ENCODE data around the gene HEXIM2. TPM values are rescaled to one million over a fixed set of nuclear protein-coding genes. Genes with fewer than 3 reads are reported as not detected.
A peak's percentile ranks its signal among the peaks of the same experiment; 100 is the strongest.

Gene HEXIM2
- total and polyA plus RNA-seq, 2 of the 13 experiments (the other 11 are each of a cell fraction or from before 2014, with no cell fraction given) = 27.1 to 32.4 TPM

DNA sequence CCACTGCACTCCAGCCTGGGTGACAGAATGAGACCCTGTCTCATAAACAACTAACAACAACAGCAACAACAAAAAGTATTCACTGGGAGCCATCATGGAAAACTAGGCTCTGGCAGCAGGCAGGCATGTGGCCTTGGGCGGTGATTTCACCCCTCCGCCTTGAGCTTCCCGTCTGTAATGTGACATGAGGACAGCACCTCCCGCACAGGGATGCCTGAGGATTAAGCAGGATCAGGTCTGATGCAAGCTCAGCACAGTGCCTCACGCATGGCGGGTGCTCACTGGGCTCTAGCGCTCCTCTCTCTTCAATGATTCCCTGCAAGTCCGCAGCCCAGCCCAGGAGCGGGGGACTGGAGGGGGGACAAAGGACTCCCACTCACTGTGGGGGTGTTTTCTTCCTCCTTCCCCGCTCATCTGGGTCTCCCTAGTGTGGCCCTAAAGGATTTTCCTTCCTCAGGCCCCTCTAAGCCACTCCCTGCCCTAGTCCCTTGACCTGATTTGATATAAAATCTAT lies 32.2 kb upstream of the HEXIM2 start (continued):
- no peak for TF ChIP-seq SETDB1 (CRISPR knock-in tag; IDR thresholded peaks at IDR 0.05; ENCODE audit: borderline replicate concordance)
- no peak for TF ChIP-seq NFRKB (IDR thresholded peaks at IDR 0.05)
- TF ChIP-seq MED1 (CRISPR knock-in tag; IDR thresholded peaks at IDR 0.05) = peak; percentile 54; the same call in 1 of the 2 replicates
- no peak for TF ChIP-seq ZNF468 (CRISPR knock-in tag; IDR thresholded peaks at IDR 0.05)
- TF ChIP-seq, protein P1, sequence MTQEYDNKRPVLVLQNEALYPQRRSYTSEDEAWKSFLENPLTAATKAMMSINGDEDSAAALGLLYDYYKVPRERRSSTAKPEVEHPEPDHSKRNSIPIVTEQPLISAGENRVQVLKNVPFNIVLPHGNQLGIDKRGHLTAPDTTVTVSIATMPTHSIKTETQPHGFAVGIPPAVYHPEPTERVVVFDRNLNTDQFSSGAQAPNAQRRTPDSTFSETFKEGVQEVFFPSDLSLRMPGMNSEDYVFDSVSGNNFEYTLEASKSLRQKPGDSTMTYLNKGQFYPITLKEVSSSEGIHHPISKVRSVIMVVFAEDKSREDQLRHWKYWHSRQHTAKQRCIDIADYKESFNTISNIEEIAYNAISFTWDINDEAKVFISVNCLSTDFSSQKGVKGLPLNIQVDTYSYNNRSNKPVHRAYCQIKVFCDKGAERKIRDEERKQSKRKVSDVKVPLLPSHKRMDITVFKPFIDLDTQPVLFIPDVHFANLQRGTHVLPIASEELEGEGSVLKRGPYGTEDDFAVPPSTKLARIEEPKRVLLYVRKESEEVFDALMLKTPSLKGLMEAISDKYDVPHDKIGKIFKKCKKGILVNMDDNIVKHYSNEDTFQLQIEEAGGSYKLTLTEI (CRISPR knock-in tag; conservative IDR thresholded peaks at IDR 0.05) = no peak
- TF ChIP-seq, protein P2, sequence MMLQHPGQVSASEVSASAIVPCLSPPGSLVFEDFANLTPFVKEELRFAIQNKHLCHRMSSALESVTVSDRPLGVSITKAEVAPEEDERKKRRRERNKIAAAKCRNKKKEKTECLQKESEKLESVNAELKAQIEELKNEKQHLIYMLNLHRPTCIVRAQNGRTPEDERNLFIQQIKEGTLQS (CRISPR knock-in tag; IDR thresholded peaks at IDR 0.05) = 0 out of 2 replicates have a peak, but pooled peaks have one; percentile 56
- TF ChIP-seq, protein P3, sequence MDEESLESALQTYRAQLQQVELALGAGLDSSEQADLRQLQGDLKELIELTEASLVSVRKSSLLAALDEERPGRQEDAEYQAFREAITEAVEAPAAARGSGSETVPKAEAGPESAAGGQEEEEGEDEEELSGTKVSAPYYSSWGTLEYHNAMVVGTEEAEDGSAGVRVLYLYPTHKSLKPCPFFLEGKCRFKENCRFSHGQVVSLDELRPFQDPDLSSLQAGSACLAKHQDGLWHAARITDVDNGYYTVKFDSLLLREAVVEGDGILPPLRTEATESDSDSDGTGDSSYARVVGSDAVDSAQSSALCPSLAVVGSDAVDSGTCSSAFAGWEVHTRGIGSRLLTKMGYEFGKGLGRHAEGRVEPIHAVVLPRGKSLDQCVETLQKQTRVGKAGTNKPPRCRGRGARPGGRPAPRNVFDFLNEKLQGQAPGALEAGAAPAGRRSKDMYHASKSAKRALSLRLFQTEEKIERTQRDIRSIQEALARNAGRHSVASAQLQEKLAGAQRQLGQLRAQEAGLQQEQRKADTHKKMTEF (CRISPR knock-in tag; IDR thresholded peaks at IDR 0.05) = peak; percentile 40; the same call in 1 of the 2 replicates
- TF ChIP-seq, protein P4, sequence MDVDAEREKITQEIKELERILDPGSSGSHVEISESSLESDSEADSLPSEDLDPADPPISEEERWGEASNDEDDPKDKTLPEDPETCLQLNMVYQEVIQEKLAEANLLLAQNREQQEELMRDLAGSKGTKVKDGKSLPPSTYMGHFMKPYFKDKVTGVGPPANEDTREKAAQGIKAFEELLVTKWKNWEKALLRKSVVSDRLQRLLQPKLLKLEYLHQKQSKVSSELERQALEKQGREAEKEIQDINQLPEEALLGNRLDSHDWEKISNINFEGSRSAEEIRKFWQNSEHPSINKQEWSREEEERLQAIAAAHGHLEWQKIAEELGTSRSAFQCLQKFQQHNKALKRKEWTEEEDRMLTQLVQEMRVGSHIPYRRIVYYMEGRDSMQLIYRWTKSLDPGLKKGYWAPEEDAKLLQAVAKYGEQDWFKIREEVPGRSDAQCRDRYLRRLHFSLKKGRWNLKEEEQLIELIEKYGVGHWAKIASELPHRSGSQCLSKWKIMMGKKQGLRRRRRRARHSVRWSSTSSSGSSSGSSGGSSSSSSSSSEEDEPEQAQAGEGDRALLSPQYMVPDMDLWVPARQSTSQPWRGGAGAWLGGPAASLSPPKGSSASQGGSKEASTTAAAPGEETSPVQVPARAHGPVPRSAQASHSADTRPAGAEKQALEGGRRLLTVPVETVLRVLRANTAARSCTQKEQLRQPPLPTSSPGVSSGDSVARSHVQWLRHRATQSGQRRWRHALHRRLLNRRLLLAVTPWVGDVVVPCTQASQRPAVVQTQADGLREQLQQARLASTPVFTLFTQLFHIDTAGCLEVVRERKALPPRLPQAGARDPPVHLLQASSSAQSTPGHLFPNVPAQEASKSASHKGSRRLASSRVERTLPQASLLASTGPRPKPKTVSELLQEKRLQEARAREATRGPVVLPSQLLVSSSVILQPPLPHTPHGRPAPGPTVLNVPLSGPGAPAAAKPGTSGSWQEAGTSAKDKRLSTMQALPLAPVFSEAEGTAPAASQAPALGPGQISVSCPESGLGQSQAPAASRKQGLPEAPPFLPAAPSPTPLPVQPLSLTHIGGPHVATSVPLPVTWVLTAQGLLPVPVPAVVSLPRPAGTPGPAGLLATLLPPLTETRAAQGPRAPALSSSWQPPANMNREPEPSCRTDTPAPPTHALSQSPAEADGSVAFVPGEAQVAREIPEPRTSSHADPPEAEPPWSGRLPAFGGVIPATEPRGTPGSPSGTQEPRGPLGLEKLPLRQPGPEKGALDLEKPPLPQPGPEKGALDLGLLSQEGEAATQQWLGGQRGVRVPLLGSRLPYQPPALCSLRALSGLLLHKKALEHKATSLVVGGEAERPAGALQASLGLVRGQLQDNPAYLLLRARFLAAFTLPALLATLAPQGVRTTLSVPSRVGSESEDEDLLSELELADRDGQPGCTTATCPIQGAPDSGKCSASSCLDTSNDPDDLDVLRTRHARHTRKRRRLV (CRISPR knock-in tag; IDR thresholded peaks at IDR 0.05) = no peak
- 0 out of 2 replicates have a peak, but pooled peaks have one; percentile 8 for TF ChIP-seq ZNF547 (CRISPR knock-in tag; IDR thresholded peaks at IDR 0.05)
- peak; percentile 75 for TF ChIP-seq RARA (CRISPR knock-in tag; IDR thresholded peaks at IDR 0.05)
- no peak for TF ChIP-seq ZNF430 (CRISPR knock-in tag; IDR thresholded peaks at IDR 0.05)
- TF ChIP-seq ZNF557 (CRISPR knock-in tag; IDR thresholded peaks at IDR 0.05) = no peak
- 0 out of 2 replicates have a peak, but pooled peaks have one; percentile 31 for TF ChIP-seq HNF4A (CRISPR knock-in tag; IDR thresholded peaks at IDR 0.05)
- TF ChIP-seq TBX2 (CRISPR knock-in tag; IDR thresholded peaks at IDR 0.05; ENCODE audit: borderline replicate concordance) = peak; percentile 40; the same call in 1 of the 2 replicates
- peak; percentile 80 for TF ChIP-seq TEAD3 (CRISPR knock-in tag; optimal IDR thresholded peaks at IDR 0.05; ENCODE audit: borderline replicate concordance)
- TF ChIP-seq ZNF781 (CRISPR knock-in tag; IDR thresholded peaks at IDR 0.05; ENCODE audit: borderline replicate concordance, not compliant biosample characterization) = peak; percentile 76
- TF ChIP-seq KMT2B (CRISPR knock-in tag; IDR thresholded peaks at IDR 0.05) = 0 out of 2 replicates have a peak, but pooled peaks have one; percentile 38
- peak; percentile 79; the same call in 1 of the 2 replicates for TF ChIP-seq CEBPB (IDR thresholded peaks at IDR 0.05; ENCODE audit: borderline replicate concordance, low read depth, low read length)
- TF ChIP-seq KDM5B (CRISPR knock-in tag; IDR thresholded peaks at IDR 0.05; ENCODE audit: borderline replicate concordance) = peak; percentile 51; the same call in 1 of the 2 replicates
- TF ChIP-seq SP5 (CRISPR knock-in tag; IDR thresholded peaks at IDR 0.05; ENCODE audit: borderline replicate concordance, low read depth) = peak; percentile 40
- TF ChIP-seq NR2F2 (IDR thresholded peaks at IDR 0.05; ENCODE audit: borderline replicate concordance, low read depth) = 0 out of 2 replicates have a peak, but pooled peaks have one; percentile 19
- TF ChIP-seq EP300 (IDR thresholded peaks at IDR 0.05; ENCODE audit: low read depth in 2 of 2, low read length in 2 of 2) = peak in 1 of 2 experiments; percentile 24; a peak in 1 of 4 replicates
- TF ChIP-seq EP300 (CRISPR knock-in tag; IDR thresholded peaks at IDR 0.05; ENCODE audit: borderline replicate concordance) = no peak; the same call in 1 of the 2 replicates
